Renal cortex interstitium (tissue), 11 donors: ENCODE results near the gene TEFM. TPM values are rescaled to one million over a fixed set of nuclear protein-coding genes. Genes with fewer than 3 reads are reported as not detected.
"Not testable (repeated sequence)": the region's sequence is repeated elsewhere in the genome, so short reads cannot be mapped to it uniquely, and the experiment has no call there.

ENCODE experiments used
- DNase-seq, 11 donors: peaks; one replicate each; pipeline ENCODE4 v3.0.0-alpha.2; 2013; ENCODE audit warnings: low read depth in 9 of 11, low spot score in 4 of 11; ENCODE audit errors: extremely low read depth in 1 of 11
- polyA plus RNA-seq, 3 donors: library from polyadenylated mRNA; unstranded; fragments of 120-200 nt; gene quantifications; one replicate each; pipeline ENCODE4 v1.2.1, GENCODE V29; 2013; ENCODE audit not compliant: insufficient read length in 3 of 3

Gene TEFM
- polyA plus RNA-seq, 3 donors: 20.4 to 26.5 (median 22.9) TPM

GRCh38 chr17:30927756-30928155 is 21.7 kb upstream of the TEFM start:
- no peak for DNase-seq

GRCh38 chr17:30926516-30926915 is 20.5 kb upstream of the TEFM start:
- no peak for DNase-seq

GRCh38 chr17:30924341-30924740 is 18.3 kb upstream of the TEFM start:
- DNase-seq: no peak

GRCh38 chr17:30922235-30923030 is 16.4 kb upstream of the TEFM start:
- DNase-seq: peak in 1 of 11 donors; percentile 4

GRCh38 chr17:30921544-30922196 is 15.6 kb upstream of the TEFM start, which contains the start of gene ADAP2:
ADAP2 (plus strand) TSS chr17:30921945; CDS start chr17:30922015, 70 bp downstream.
- DNase-seq: peak in 2 of 11 donors; percentile 1 to 6

GRCh38 chr17:30920683-30921543 is 14.9 kb upstream of the TEFM start:
- DNase-seq: no peak

GRCh38 chr17:30920282-30920681 is 14.2 kb upstream of the TEFM start:
- DNase-seq: no peak

- DNase-seq: no peak
These were observed 11.0 kb upstream of the TEFM start for GRCh38 chr17:30917050-30917449.

- no peak for DNase-seq
These were observed 10.0 kb upstream of the TEFM start for GRCh38 chr17:30915833-30916611.

- no peak for DNase-seq
These were observed 7.9 kb upstream of the TEFM start for GRCh38 chr17:30913955-30914354.

- DNase-seq: not testable (repeated sequence)
These were observed 4.1 kb upstream of the TEFM start for GRCh38 chr17:30910151-30910550.

- DNase-seq: no peak
These were observed 2.8 kb upstream of the TEFM start for GRCh38 chr17:30908717-30909420.

- DNase-seq: peak in 2 of 11 donors; percentile 14 to 49
These were observed 317 bp downstream of the TEFM start for GRCh38 chr17:30905742-30906100.

- DNase-seq: no peak
These were observed 8.7 kb downstream of the TEFM start for GRCh38 chr17:30897311-30897710.

GRCh38 chr17:30894236-30894635 is 11.8 kb downstream of the TEFM start:
- no peak for DNase-seq

GRCh38 chr17:30886187-30886586 is 19.9 kb downstream of the TEFM start:
- DNase-seq: no peak

GRCh38 chr17:30869005-30869404 is 37.0 kb downstream of the TEFM start:
- no peak for DNase-seq

- no peak for DNase-seq
These were observed 41.4 kb downstream of the TEFM start for GRCh38 chr17:30864636-30865035.
